Measurements from ENCODE around the gene FXYD1.

The FXYD1 gene

DNA sequence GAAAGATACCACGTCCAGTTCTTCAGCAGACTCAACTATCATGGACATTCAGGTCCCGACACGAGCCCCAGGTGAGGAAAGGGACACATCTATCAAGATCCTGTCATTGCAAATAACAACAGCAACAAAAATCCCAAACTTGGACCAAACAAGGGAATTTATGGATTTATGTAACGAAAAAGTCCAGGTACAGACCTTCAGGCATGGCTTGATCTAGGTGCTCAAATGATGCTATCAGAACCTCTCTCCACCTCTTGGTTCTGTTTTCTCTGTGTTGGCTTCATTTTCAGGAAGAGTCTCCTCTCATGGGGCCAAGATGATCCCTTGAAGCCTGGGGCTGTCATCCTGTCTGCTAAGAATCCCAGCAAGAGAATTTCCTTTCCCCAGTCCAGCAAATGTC lies 18.8 kb downstream of the FXYD1 start:
- no peak overlapping the region for H3K14ac ChIP-seq (ENCODE audit: low read length)
- H3K27ac ChIP-seq (replicated peaks; ENCODE audit: low read length): no peak overlapping the region
- no peaks in the 10 kb centered on the region for H3K79me1 ChIP-seq (ENCODE audit: low read depth, low read length)
- no peak for DNase-seq (ENCODE audit: low spot score)
- H2BK15ac ChIP-seq (ENCODE audit: low read length): no peak overlapping the region
- H3K4me1 ChIP-seq (ENCODE audit: control insufficient read depth in 2 of 2, insufficient read depth in 1 of 2, low read depth in 1 of 2, low read length in 2 of 2): peaks cover 2 to 13% of the 10 kb centered on the region in 2 donors
- H3K23ac ChIP-seq (ENCODE audit: low read depth, low read length, poor library complexity): no peak overlapping the region
- H3K4me2 ChIP-seq (ENCODE audit: insufficient read depth, low read length, poor library complexity, severe bottlenecking): no peak overlapping the region
- no peak overlapping the region for H4K91ac ChIP-seq (ENCODE audit: low read depth, low read length, poor library complexity)
- H3K9ac ChIP-seq (ENCODE audit: low read depth, low read length, poor library complexity): no peak overlapping the region
- no peak overlapping the region for H2BK120ac ChIP-seq (ENCODE audit: low read depth, low read length)
- no peaks in the 10 kb centered on the region for H3K36me3 ChIP-seq (replicated peaks in 1 of 2; ENCODE audit: control insufficient read depth in 2 of 2, insufficient read depth in 2 of 2, low read length in 2 of 2)
- no peak overlapping the region for H3K4ac ChIP-seq (ENCODE audit: low read length)
- no CpG with 5 or more reads among the region's 4 CpGs for WGBS, 2 donors (ENCODE audit: extremely low coverage in 2 of 2, insufficient read length in 2 of 2, insufficient replicate concordance in 1 of 2)
- no peak overlapping the region for H3K4me3 ChIP-seq (ENCODE audit: low read length in 2 of 2)
- peaks cover 7 to 57% (median 29%) of the 10 kb centered on the region in 3 experiments for H3K27me3 ChIP-seq (ENCODE audit: control insufficient read depth in 3 of 3, insufficient read depth in 3 of 3, low read depth in 1 of 3, low read length in 3 of 3)
- no peak overlapping the region for H3K18ac ChIP-seq (ENCODE audit: low read length)
- H2AK5ac ChIP-seq (ENCODE audit: low read depth, low read length): no peak overlapping the region
- no peak overlapping the region for H2BK12ac ChIP-seq (ENCODE audit: low read length)
- no peak overlapping the region for H2BK5ac ChIP-seq (ENCODE audit: low read length)
- no peaks in the 10 kb centered on the region for H3K9me3 ChIP-seq (replicated peaks in 1 of 2; ENCODE audit: control insufficient read depth in 2 of 2, insufficient read depth in 1 of 2, low read depth in 1 of 2, low read length in 2 of 2)
- H4K8ac ChIP-seq (ENCODE audit: low read depth, low read length): no peak overlapping the region
- no peak overlapping the region for H2AFZ ChIP-seq (ENCODE audit: low read length)

DNA sequence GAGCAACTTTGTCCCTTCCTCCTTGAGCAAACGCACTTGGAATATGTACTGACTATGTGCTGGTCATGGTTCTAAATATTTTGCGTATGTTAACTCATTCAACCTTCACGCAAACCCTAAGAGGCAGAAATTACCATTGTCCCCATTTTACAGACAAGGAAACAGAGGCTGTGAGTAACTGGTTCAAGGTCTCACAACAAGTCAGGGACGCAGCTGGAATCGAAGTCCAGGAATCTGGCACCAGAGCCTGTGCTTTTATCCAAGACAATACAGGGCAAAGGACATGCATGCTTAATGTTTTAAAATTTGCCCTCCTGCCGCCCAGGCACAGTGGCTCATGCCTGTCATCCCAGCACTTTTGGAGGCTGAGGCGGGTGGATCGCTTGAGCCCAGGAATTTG lies 21.0 kb downstream of the FXYD1 start:
- Histone ChIP-seq H3K18ac (ENCODE audit: low read length) (no peak overlapping the region), H3K4me1 (ENCODE audit: control insufficient read depth in 2 of 2, insufficient read depth in 1 of 2, low read depth in 1 of 2, low read length in 2 of 2) (peaks cover 2 to 5% of the 10 kb centered on the region in 2 donors), H2BK12ac (ENCODE audit: low read length) (no peak overlapping the region), H2BK120ac (ENCODE audit: low read depth, low read length) (no peak overlapping the region), H3K4ac (ENCODE audit: low read length) (no peak overlapping the region), H2BK15ac (ENCODE audit: low read length) (no peak overlapping the region), H3K36me3 (replicated peaks in 1 of 2; ENCODE audit: control insufficient read depth in 2 of 2, insufficient read depth in 2 of 2, low read length in 2 of 2) (no peaks in the 10 kb centered on the region), H2AFZ (ENCODE audit: low read length) (no peak overlapping the region), H3K9me3 (replicated peaks in 1 of 2; ENCODE audit: control insufficient read depth in 2 of 2, insufficient read depth in 1 of 2, low read depth in 1 of 2, low read length in 2 of 2) (peaks cover 0 to 8% of the 10 kb centered on the region in 2 donors), H3K4me2 (ENCODE audit: insufficient read depth, low read length, poor library complexity, severe bottlenecking) (no peak overlapping the region), H4K91ac (ENCODE audit: low read depth, low read length, poor library complexity) (no peak overlapping the region), H3K79me1 (ENCODE audit: low read depth, low read length) (no peaks in the 10 kb centered on the region), H3K27me3 (ENCODE audit: control insufficient read depth in 3 of 3, insufficient read depth in 3 of 3, low read depth in 1 of 3, low read length in 3 of 3) (peaks cover 0 to 36% (median 13%) of the 10 kb centered on the region in 3 experiments), H2AK5ac (ENCODE audit: low read depth, low read length) (no peak overlapping the region), H4K8ac (ENCODE audit: low read depth, low read length) (no peak overlapping the region), H3K14ac (ENCODE audit: low read length) (no peak overlapping the region), H3K4me3 (ENCODE audit: low read length in 2 of 2) (no peak overlapping the region), H3K27ac (replicated peaks; ENCODE audit: low read length) (no peak overlapping the region), H3K9ac (ENCODE audit: low read depth, low read length, poor library complexity) (no peak overlapping the region), H3K23ac (ENCODE audit: low read depth, low read length, poor library complexity) (no peak overlapping the region), H2BK5ac (ENCODE audit: low read length) (no peak overlapping the region)
- DNase-seq (ENCODE audit: low spot score): no peak
- no CpG with 5 or more reads among the region's 8 CpGs for WGBS, 2 donors (ENCODE audit: extremely low coverage in 2 of 2, insufficient read length in 2 of 2, insufficient replicate concordance in 1 of 2)

DNA sequence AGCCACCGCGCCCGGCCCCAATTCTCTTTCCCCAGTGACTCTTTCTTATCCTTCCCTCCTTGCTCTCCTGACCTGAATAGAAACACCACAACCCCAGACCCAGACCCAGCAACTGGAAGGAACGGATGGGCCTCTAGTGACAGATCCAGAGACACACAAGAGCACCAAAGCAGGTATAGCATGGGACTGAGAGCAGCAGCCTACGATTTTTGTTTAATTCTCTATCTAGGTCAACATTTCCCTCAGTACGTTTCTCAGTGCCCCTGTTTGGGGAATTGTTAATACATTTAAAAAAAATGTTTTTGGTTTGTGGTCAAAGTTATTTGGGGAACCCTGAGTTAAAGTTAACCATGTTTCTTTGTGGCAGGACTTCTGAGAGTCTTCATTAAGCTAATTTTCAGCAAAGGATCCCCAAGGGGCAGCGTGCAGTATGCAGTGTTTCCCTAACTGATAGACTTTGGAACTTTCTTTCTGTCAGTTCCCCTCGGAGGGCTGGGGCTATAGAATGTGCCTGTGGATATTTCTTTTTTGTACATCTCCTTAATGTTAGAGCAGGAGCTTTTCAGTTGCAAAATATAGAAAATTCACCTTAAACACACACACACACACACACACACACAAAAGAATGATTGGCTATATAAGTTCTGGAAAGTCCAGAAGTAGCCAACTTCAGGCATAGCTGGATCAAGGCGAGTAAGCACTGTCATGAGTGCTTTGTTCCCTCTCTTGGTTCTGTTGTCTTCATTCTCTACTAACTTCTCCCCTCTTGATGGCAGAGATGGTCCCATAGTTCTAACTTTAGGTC lies 22.2 kb downstream of the FXYD1 start:
- Histone ChIP-seq H3K9me3 (replicated peaks in 1 of 2; ENCODE audit: control insufficient read depth in 2 of 2, insufficient read depth in 1 of 2, low read depth in 1 of 2, low read length in 2 of 2) (peaks cover 0 to 16% of the 10 kb centered on the region in 2 donors), H2BK15ac (ENCODE audit: low read length) (no peak overlapping the region), H3K79me1 (ENCODE audit: low read depth, low read length) (no peaks in the 10 kb centered on the region), H3K4me1 (ENCODE audit: control insufficient read depth in 2 of 2, insufficient read depth in 1 of 2, low read depth in 1 of 2, low read length in 2 of 2) (no peaks in the 10 kb centered on the region), H3K4me2 (ENCODE audit: insufficient read depth, low read length, poor library complexity, severe bottlenecking) (no peak overlapping the region), H3K36me3 (replicated peaks in 1 of 2; ENCODE audit: control insufficient read depth in 2 of 2, insufficient read depth in 2 of 2, low read length in 2 of 2) (no peaks in the 10 kb centered on the region), H3K4me3 (ENCODE audit: low read length in 2 of 2) (no peak overlapping the region), H3K14ac (ENCODE audit: low read length) (no peak overlapping the region), H2BK120ac (ENCODE audit: low read depth, low read length) (no peak overlapping the region), H3K27ac (replicated peaks; ENCODE audit: low read length) (no peak overlapping the region), H3K18ac (ENCODE audit: low read length) (no peak overlapping the region), H2BK12ac (ENCODE audit: low read length) (no peak overlapping the region), H2BK5ac (ENCODE audit: low read length) (no peak overlapping the region), H3K4ac (ENCODE audit: low read length) (no peak overlapping the region), H4K8ac (ENCODE audit: low read depth, low read length) (no peak overlapping the region), H3K9ac (ENCODE audit: low read depth, low read length, poor library complexity) (no peak overlapping the region), H4K91ac (ENCODE audit: low read depth, low read length, poor library complexity) (no peak overlapping the region), H2AFZ (ENCODE audit: low read length) (no peak overlapping the region), H3K23ac (ENCODE audit: low read depth, low read length, poor library complexity) (no peak overlapping the region), H3K27me3 (ENCODE audit: control insufficient read depth in 3 of 3, insufficient read depth in 3 of 3, low read depth in 1 of 3, low read length in 3 of 3) (peaks cover 0 to 24% (median 1%) of the 10 kb centered on the region in 3 experiments), H2AK5ac (ENCODE audit: low read depth, low read length) (no peak overlapping the region)
- DNase-seq (ENCODE audit: low spot score): no peak
- no CpG with 5 or more reads among the region's 9 CpGs for WGBS, 2 donors (ENCODE audit: extremely low coverage in 2 of 2, insufficient read length in 2 of 2, insufficient replicate concordance in 1 of 2)

GRCh38 chr19:35161434-35161743 lies 22.8 kb downstream of the FXYD1 start:
- no peak overlapping the region for H2BK5ac ChIP-seq (ENCODE audit: low read length)
- H3K4ac ChIP-seq (ENCODE audit: low read length): no peak overlapping the region
- H3K18ac ChIP-seq (ENCODE audit: low read length): no peak overlapping the region
- peaks cover under 1 to 20% of the 10 kb centered on the region in 2 donors for H3K9me3 ChIP-seq (replicated peaks in 1 of 2; ENCODE audit: control insufficient read depth in 2 of 2, insufficient read depth in 1 of 2, low read depth in 1 of 2, low read length in 2 of 2)
- H3K4me2 ChIP-seq (ENCODE audit: insufficient read depth, low read length, poor library complexity, severe bottlenecking): no peak overlapping the region
- H4K8ac ChIP-seq (ENCODE audit: low read depth, low read length): no peak overlapping the region
- peak overlapping the region in 1 of 2 donors; percentile 4 for H3K4me3 ChIP-seq (ENCODE audit: low read length in 2 of 2)
- H2AK5ac ChIP-seq (ENCODE audit: low read depth, low read length): no peak overlapping the region
- DNase-seq (ENCODE audit: low spot score): no peak
- H3K4me1 ChIP-seq (ENCODE audit: control insufficient read depth in 2 of 2, insufficient read depth in 1 of 2, low read depth in 1 of 2, low read length in 2 of 2): no peaks in the 10 kb centered on the region
- H3K23ac ChIP-seq (ENCODE audit: low read depth, low read length, poor library complexity): no peak overlapping the region
- H3K27me3 ChIP-seq (ENCODE audit: control insufficient read depth in 3 of 3, insufficient read depth in 3 of 3, low read depth in 1 of 3, low read length in 3 of 3): peaks cover 0 to 19% (median 0%) of the 10 kb centered on the region in 3 experiments
- H4K91ac ChIP-seq (ENCODE audit: low read depth, low read length, poor library complexity): no peak overlapping the region
- H3K9ac ChIP-seq (ENCODE audit: low read depth, low read length, poor library complexity): no peak overlapping the region
- WGBS, 2 donors (ENCODE audit: extremely low coverage in 2 of 2, insufficient read length in 2 of 2, insufficient replicate concordance in 1 of 2): no CpG with 5 or more reads among the region's 2 CpGs
- no peak overlapping the region for H2BK120ac ChIP-seq (ENCODE audit: low read depth, low read length)
- no peak overlapping the region for H2BK15ac ChIP-seq (ENCODE audit: low read length)
- H2AFZ ChIP-seq (ENCODE audit: low read length): no peak overlapping the region
- H3K36me3 ChIP-seq (replicated peaks in 1 of 2; ENCODE audit: control insufficient read depth in 2 of 2, insufficient read depth in 2 of 2, low read length in 2 of 2): no peaks in the 10 kb centered on the region
- no peak overlapping the region for H2BK12ac ChIP-seq (ENCODE audit: low read length)
- no peak overlapping the region for H3K14ac ChIP-seq (ENCODE audit: low read length)
- no peaks in the 10 kb centered on the region for H3K79me1 ChIP-seq (ENCODE audit: low read depth, low read length)
- no peak overlapping the region for H3K27ac ChIP-seq (replicated peaks; ENCODE audit: low read length)

Data from neuronal stem cell (in vitro differentiated cells).